ENCODE data around the gene COTL1.

Gene COTL1

DNA sequence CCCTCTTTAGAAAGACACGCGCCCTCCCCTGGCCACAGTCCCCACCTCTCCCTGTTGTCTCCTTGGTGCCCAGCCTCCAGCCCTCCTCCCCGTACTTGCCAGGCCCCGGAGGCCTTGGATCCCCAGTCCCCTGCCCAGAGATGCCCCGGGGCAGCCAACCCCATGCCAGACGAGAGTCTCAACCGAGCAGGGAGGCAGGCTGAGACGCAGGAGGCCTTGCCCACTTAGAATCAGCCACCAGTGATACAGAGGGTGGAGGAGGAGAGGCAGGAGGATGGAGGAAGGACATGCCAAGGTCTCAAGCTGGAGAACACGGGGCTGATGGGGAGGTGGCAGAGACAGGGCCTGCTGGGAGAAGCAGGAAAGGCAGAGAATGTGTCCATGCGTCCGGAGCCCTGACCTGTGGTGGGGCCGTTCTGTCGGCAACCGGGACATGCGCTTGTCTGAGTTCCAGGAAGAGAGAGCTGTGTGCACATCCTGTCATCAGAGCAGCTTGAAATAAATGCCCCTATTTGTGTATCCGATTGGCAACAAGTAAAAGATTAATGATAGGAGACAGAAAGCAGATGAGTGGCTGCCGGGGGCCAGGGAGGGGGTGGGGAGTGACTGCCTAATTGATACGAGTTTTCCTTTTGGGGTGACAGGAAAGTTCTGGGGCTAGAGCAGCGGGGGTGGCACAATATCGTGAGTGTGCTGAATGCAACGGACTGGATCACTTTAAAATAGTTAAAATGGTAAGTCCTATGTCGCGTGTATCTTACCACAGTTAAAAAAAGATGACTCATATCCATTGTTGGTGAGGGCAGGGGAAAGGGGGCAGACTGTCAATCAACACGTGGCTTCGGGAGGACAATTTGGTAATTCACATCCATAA is 68.7 kb downstream of the COTL1 start:
- peak; percentile 55 for DNase-seq (ENCODE audit: low read depth)

DNA sequence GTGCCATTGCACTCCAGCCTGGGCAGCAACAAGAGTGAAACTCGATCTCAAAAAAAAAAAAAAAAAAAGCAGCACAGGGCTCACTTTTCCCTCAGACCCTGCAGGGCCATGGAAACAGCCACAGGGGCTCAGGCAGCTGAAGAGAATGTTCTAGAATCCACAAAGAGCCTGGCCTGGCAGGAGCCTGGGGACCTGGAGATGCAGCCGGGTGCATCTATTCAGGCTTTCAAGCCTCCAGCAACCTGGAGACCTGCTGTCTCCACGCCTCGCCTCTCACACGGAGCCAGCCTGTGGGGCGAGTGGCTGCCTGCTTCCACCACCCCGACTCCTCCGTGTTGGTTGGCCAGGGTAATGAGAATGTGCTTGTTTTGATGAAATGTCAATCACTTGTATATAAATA is 69.4 kb downstream of the COTL1 start:
- DNase-seq (ENCODE audit: low read depth): no peak

DNA sequence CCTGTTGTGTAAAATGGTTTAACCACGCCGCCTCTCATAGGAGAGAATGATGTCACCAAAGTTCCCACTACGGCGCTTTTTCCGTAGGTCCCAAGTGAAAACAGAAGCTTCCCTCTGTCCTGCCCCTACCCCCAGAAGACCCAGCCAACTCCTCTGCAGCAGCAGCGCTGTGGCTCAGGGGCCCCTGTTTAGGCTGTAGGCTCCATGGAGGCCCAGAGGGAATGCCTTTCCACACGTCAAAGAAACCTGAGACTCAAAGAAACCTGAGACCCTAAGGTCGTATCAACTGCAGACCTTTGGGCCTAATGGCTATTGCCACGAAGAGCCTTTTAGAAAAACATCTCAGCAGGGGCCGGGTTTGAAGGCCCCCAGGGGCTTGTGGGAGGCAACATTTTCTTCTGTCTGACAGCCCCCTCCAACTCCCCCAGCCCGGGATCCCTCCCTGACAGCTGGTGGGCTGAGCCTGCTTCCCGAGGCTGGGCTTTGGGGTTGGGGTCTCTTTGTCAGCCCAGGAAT is 70.3 kb downstream of the COTL1 start:
- DNase-seq (ENCODE audit: low read depth): peak; percentile 24

DNA sequence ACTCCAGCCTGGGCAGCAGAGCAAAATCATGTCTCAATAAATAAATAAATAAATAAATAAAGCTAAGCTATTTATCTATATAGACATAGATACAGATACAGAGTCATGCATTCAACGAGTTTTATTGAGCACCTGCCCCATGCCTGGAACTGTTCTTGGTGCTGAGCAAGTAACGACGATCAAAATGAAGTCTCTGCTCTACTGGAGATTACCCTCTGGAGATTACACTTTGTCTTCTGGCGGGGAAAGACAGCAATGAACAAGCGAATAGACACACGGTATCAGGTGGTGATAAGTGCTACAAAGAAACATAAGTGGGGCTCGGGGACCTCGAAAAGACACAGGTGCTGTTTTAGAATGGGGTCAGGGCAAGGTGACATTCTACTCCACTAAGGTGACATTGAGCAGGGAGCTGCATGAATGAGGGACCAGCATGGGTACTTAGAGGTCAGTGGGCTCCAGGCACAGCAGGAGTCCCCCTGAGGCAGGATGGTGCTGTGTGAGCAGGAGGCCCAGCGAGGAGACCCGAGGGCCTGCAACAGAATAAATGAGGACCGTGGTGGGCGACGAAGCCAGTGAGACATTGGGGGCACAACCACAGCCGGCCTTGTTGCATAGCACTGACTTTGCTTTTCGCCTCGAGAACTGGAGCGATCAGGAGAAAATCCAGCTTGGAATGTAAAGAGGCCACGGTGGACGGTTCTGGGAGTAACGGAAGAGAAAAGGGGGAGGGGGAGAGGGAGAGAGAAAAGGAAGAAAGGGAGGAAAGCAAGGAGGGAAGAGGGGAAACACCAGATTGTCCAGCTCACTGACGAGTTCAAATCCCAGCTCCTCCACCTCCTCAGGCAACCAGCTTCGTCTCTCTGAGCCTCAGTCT is 71.0 kb downstream of the COTL1 start:
- DNase-seq (ENCODE audit: low read depth): no peak

DNA sequence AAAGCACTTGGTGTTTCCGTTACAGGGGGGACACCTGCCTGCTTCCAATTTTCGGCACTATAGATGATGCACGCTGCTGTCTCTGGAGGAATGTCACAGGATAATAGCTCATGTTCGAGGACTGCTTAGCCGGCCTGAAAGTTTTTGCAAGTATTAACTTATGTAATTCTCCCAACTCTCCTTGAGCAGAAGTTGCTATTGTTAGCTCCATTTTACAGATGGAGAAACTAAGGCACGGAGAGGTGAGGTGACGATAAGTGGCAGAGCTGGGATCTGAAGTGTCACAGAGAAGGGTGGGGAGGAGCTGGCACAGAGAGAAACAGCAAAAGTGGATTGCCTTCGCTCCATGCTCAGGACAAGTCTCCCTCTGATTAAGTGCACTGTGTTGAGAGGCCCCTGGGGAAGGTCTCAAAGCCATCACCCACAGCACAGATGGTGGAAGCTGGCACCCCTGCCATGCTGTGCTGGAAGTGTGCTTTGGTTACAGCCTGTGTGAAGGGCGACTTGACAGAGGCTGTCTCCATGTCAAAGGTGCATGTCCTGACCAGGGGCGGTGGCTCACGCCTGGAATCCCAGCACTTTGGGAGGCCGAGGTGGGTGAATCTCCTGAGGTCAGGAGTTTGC is 72.7 kb downstream of the COTL1 start:
- no peak for DNase-seq (ENCODE audit: low read depth)

DNA sequence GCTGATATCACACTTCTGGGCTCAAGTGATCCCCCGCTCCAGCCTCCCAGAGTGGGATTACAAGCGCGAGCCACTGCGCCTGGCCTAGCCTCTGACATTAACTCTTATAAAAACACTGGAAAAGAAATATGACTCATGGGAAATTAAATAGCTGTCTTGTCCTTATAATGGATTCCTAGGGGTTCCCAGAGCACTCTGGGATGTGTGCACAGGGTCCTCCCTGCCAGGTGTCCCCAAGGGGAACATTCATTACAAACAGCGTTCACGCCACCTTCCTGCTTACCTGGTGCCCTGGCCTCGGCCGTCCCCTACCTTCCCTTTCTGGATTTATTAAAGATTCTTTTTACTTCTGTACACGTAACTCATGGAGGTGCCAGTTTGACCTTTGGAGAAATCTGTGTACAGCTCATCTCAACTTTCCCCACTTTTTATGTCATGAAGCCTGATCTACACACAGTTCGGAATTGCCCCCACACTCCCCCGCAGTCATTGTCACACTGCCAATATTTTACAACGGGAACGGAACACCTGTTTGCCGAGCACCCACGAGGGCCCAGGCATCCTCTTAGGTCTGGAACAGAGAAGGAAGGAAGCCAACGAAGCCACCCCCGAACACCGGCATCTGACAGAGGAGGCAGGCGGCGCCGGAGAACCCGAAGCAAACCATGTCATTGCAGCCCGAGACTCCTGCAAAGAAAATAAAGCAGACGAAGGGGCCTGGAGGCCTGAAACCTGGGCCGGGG is 73.7 kb downstream of the COTL1 start:
- DNase-seq (ENCODE audit: low read depth): peak; percentile 71

DNA sequence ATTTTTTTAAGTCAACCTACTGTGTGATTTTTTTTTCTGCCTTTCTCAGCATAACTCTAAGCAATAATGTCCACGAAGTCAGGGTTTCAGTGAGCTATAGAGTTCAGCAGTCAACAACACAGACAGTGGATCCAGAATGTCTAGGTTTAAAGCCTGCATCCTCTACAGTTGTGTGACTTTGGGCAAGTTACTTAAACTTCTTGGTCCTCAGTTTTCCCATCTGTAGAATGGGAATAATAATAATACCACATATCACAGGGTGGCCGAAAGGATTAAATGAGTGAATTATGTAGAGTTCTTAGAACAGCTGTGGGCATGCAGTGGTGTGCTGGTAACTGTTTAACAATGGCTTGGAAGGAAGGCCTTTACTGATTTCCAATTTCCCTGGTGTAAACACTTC is 74.6 kb downstream of the COTL1 start:
- DNase-seq (ENCODE audit: low read depth): no peak

DNA sequence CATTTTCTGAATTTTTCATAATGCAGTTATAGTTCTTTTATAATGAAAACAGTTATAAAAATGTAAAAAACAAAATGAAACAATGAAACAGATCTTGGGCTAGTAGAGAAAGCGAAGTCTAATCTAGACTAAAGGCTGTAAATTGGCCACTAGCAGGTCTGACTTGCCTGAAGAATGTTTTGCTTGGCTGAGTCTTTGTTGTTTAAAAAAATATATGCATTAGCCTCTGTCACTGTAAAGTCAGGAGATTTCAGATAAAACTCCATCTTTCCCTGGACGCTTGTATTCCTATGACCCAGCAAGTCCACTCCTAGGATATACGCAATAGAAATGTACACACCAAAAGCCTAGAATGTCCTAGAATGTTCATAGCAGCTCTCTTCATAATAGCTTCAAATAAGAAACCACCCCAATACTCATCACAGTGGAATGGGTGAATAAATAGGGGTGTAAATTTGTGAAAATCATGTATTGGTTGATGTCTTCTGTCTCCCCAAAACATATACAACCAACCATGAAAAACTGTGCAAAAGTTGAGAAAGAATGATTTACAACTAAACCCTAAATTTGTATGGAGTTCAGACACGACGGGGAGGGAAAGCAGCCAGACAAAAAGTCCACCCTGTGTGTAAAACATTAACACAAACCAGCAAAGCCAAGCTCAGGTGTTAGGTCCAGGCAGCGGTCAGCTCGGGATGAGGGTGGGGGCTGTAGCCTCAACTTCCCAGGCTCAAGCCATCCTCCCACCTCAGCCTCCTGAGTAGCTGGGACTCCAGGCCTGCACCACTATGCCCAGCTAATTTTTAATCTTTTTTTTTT is 75.7 kb downstream of the COTL1 start:
- DNase-seq (ENCODE audit: low read depth): no peak

DNA sequence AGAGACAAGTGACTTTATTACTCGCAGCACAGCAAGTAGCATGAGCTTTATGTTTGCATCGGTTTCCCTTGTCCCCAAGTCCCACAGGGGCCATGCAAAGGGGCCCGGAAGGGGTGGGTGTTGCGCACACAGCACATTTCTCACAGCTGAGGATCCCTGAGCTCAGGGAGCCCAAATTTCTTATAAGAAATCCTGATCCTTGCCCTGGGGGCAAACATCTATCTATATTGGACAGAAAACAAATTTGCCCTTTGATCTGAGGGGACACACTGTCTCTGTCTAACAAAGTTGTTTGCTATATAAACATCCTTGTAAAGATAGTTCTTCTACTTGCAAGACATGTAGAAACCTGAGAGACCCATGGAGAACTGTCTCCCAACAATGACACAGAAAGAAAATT is 77.7 kb downstream of the COTL1 start:
- no peak for DNase-seq (ENCODE audit: low read depth)

DNA sequence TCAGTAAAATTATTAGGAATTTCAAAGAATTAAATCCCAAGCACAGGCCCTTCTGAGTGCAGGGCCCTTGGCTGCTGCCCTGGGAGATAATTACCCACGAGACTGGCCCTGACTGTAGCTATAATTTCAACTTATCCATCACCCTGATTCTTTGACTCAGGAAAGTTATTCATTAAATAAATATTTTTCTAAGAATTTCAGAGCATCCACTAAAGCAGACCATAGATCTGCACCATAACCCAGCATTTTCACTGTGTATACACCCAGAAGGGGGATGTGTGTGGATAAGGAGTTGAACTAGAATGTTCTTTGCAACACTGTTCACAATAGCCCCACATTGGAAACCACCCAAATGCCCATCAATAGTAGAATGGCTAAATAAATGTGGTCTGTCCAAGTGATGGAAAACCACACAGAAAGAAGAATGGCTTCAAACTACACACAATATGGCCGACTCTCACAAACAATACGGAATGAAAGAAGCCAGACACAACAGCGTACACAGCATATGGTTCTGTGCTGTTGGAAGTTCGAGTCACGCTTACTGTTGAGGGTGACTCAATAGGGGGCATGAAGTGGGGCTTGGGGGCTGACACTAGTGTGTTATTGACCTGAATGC is 79.5 kb downstream of the COTL1 start:
- DNase-seq (ENCODE audit: low read depth): no peak

DNA sequence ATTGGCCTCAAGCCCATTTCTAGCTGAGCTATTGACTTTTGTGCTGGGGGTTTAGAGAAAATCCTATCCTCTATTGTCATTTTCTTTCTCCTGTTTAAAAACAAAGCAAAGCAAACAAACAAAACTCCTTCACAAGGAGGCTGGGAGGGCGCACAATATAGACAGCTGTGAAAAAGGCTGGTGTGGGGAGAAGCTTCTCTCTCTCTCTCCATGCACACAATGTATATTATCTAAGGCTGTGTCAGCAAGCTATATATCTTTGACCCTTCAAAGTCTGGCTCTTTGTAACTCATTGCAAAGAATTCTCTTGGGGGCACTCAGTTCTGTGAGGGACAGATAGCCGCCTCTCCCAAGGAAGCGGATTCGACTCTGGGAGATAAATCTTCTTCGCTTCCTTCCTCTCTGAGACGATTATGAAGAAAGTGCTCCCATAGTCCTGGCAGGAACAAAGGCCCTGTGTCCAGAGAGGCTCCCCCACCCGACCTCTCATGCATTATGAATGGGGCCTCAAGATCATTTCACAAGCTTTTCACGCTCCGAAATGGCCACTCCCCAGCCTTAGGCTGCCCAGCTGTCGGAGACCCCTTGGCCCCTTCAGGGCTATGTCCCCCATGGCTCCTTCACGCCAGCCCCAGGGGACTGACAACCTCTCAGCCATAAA is 80.3 kb downstream of the COTL1 start:
- no peak for DNase-seq (ENCODE audit: low read depth)

DNA sequence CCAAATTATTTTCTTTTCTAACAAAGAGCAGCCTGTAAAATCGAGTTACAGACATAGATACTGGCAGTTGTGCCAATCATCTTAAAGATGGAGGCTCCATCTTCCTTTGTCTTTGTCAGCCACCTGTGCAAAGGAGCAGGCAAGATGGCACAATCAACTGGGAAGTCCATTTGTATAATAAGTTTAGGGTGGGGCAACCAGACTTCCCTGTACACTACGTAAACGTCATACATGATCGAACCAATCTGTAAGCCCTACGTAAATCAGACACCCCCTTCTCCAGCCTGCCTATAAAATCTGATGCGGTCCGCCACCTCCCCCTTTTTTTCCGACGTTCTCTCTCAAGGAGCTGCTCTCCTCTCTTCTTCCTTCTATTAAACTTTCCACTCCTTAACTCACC is 82.0 kb downstream of the COTL1 start:
- no peak for DNase-seq (ENCODE audit: low read depth)

DNA sequence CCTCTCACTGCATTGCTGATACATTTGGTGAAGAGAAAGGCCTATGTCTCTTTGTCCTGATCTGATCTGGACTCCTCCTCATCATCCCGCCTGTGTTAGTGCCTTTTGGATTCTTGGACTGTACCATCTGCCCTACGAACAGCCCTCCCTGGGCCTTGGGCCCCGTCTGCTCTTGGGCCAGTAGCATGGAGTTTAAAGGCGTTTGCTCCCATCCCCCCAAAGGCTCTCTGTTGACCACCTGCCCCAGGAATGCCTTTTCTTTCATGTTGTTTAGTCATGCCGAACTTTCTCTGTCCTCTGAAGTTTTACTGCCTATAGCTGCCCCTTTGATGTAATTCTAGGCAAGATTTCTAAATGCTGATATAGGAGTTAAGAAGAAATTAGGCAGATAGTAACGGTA is 82.5 kb downstream of the COTL1 start:
- no peak for DNase-seq (ENCODE audit: low read depth)

DNA sequence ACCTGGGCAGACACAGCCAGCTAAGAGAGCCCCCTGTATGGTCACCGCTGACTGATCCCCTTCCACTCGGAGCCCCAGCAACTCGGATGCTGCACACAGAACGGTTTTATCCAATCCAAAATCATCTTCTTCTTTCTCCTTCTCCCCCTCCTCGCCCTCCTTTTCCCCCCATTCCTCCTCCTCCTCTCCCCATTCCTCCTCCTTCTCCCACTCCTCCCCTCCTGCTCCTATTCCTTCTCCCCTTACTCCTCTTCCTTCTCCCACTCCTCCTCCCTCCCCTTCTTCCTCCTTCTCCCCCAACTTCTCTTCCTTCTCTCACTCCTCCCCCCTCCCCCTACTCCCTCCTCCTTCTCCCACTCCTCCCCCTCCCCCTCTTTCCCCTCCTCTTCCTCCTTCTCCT is 83.1 kb downstream of the COTL1 start:
- DNase-seq (ENCODE audit: low read depth): no peak

DNA sequence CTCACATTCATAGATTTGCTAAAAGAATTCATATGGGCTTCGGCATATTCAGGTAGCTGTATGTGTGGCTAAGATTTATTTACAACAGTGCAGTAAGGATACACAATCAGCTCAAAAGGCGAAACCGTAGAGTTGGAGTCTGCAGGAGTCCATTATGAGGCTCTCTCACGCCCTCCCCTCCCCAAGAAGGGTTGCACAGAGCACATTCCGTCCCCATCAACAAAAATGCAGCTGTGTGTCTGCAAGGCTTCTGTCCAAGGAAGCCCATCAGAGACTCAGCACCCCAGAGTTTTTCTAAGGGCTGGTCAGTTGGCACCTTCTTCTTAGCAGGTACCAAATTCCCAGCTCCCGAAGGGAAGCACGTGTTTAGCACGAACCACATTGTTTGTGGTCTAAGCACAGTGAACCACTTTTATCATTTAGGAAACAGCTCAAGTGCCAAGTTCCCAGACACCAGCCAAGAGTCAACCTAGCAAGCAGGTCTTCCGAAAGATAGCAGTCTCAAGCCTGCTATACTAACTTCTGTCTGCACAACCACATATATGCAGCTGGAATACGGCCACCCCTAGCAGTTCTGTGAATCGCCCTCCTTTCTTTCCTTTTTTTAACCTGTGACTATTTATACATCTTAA is 84.9 kb downstream of the COTL1 start:
- no peak for DNase-seq (ENCODE audit: low read depth)

DNA sequence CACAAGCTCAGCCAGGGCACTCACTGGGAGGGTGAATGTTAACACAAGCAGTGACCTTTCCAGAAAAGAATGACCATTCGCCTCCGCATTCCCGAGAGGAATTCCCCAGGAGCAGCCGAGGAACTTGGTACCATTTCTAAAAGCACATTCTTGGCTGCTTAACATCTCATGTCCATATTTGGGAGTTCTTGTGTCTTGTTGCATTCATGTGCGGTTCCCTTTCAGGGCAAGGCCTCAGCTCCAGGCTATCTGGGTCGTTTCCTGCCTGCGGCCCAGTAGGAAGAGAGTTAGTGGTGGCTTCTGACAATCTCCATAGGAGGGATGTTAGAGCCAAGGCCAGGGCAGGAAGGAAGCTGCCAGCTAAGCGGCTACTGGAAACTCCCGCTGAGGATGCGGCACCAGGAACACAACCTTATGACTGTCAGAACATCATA is 85.6 kb downstream of the COTL1 start:
- DNase-seq (ENCODE audit: low read depth): no peak

DNA sequence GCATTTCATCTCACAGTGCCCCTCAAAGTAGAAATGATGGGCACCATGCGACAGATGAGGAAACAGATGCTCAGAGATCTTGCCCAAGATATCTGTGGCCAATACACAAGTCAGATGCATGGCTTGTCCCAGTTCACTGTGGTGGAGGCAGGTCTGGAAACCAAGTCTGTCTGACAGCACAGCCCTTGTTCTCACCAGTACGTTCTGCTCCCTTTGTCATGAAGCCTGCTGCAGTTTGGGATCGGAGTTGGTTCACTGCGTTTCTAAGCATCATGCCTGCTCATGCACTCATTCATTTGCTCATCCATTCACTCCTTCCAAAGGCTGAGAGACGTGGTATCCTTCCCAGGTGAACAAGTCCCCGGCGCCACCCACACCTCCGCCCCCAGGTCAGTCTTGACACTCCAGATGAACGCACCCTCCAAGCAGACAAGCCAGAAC is 86.2 kb downstream of the COTL1 start:
- DNase-seq (ENCODE audit: low read depth): no peak

DNA sequence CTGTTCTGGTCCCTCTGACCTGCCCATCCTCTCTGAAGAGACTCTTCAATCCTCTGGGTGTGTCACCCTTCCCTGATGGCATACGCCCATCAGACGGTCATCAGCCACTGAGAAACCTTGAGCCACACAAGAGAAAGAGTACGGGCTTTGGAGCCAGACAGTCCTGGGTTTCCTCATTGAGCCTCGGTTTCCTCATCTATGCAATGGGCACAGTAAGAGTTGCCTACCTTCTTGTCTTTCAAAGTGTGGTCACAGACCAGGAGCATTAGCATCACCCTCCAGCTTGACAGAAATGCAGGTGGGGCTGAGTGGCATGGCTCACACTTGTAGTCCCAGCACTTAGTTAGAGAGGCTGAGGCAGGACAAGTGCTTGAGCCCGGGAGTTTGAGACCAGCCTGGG is 87.3 kb downstream of the COTL1 start:
- no peak for DNase-seq (ENCODE audit: low read depth)

DNA sequence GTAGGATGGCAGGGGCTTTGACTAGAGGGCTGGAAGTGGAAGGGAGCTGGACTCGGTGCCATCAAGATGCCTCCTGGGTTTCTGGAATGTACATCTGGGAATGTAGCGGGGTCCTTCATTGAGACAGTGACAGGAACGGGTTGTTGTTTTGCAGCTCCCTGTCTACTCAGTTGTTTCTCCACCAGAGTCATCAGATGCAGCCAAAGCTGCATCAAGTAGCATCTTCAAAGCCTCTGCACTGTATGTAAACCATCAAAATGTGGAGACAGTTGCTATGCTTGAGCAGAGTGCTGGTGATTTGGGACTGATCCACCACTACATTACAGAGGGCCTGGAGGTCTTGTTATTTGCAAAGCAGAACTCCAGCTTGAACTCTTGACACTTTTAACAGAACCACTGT is 88.3 kb downstream of the COTL1 start:
- DNase-seq (ENCODE audit: low read depth): no peak
